HL-60 (cell line): ENCODE results near the gene NT5C1A.

Experiments
- CTCF ChIP-seq: IDR thresholded peaks from one replicate; pipeline ENCODE4 v1.5.1; 2011; ENCODE audit warnings: low read length, control low read depth, inconsistent platforms; ENCODE audit not compliant: insufficient read depth
- POLR2AphosphoS5 ChIP-seq: IDR thresholded peaks from 2 replicates; pipeline ENCODE4 v1.6.1; 2012; ENCODE audit warnings: low read depth
- REST ChIP-seq: IDR thresholded peaks from 2 replicates; pipeline ENCODE4 v1.6.1; 2012; ENCODE audit warnings: low read depth; ENCODE audit not compliant: insufficient replicate concordance
- SPI1 ChIP-seq: IDR thresholded peaks from 2 replicates; pipeline ENCODE4 v1.6.1; 2012; ENCODE audit warnings: low read depth, mild to moderate bottlenecking, borderline replicate concordance

GRCh38 chr1:39680751-39681150 lies 8.8 kb upstream of the NT5C1A start:
- no peak for TF ChIP-seq POLR2AphosphoS5
- TF ChIP-seq CTCF: no peak
- TF ChIP-seq REST: no peak
- TF ChIP-seq SPI1: no peak
